ENCODE results near the gene AKR1C3. TPM values are rescaled to one million over a fixed set of nuclear protein-coding genes. Genes with fewer than 3 reads are reported as not detected.

AKR1C3 gene
- total RNA-seq, 1 experiment from 2014 or later: 3.0 TPM

DNA sequence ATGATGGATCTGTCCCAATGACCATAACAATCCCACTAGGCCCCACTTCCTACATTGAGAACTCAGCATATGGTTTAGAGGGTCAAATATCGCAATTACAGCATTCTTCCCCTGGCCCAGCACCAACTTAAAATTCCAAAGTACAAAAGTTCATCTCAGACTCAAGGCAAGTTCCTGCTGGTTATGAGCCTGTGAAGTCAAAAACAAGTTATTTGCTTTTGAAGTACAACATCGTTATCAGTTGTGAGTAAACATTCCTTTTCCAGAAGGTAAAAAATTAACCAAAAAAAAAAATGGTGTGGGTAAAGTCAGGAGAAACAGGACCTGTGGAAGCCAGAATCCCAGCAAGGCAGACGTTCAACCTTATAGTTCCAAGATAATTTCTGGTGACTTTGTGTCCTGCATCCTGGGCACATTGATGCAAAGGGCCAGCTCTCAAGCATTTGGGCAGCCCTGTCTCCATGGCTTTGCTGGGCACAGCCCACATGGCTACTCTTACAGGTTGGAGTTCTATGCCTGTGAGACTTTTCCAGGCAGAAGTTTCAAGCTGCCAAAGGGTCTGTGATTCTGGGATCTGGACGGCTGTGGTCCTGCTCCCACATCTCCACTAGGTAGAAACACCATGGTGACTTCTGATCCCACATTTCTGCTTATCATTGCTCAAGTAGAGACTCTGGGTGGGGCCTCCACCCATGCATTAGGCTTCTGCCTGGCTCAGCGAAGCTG, 53.2 kb downstream of the AKR1C3 start (continued):
- TF ChIP-seq REST (IDR thresholded peaks at IDR 0.05; ENCODE audit: low read depth): no peak
- TF ChIP-seq CBX3 (IDR thresholded peaks at IDR 0.05; ENCODE audit: low read depth): no peak

GRCh38 chr10:5147981-5148677, 53.9 kb downstream of the AKR1C3 start:
- intact Hi-C loops (cut with micrococcal nuclease): no loop called here
- ChIA-PET POLR2A (interaction anchor here (0.7 kb wide), 1 partner anchor 135 kb away, joined by 3 read pairs; no protein-coding TSS in a partner anchor), RAD21 (ENCODE audit: low non-redundant PET in 1 of 2, low total read pairs in 2 of 2, uncharacterized antibody in 2 of 2, unreplicated experiment in 2 of 2) (no interaction called here), CTCF (no interaction called here)
- no peak overlapping the region for H3K4me2 ChIP-seq (ENCODE audit: low read length)
- no peaks in the 10 kb centered on the region for H3K36me3 ChIP-seq (ENCODE audit: control insufficient read depth in 1 of 2, insufficient read depth in 2 of 2, low read length in 2 of 2)
- no peak overlapping the region for H3K27ac ChIP-seq (ENCODE audit: low read depth, low read length)
- no peaks in the 10 kb centered on the region for H3K27me3 ChIP-seq (ENCODE audit: insufficient read depth, low read length)
- no peaks in the 10 kb centered on the region for H3K79me2 ChIP-seq (ENCODE audit: insufficient read depth, low read length)
- TF ChIP-seq POLR2A (IDR thresholded peaks at IDR 0.05; ENCODE audit: borderline replicate concordance, extremely low read depth, insufficient read depth, insufficient read length): no peak
- TF ChIP-seq CBX3 (IDR thresholded peaks at IDR 0.05; ENCODE audit: low read depth): no peak
- TF ChIP-seq MAX (IDR thresholded peaks at IDR 0.05): no peak
- no peak for TF ChIP-seq ZNF274 (IDR thresholded peaks at IDR 0.05; ENCODE audit: low read depth, low read length)
- no peak for TF ChIP-seq EZH2 (IDR thresholded peaks at IDR 0.05)
- TF ChIP-seq SIN3A (IDR thresholded peaks at IDR 0.05; ENCODE audit: low read depth): no peak
- no peak for TF ChIP-seq EZH2phosphoT487 (IDR thresholded peaks at IDR 0.05; ENCODE audit: borderline replicate concordance)
- TF ChIP-seq, protein P1, sequence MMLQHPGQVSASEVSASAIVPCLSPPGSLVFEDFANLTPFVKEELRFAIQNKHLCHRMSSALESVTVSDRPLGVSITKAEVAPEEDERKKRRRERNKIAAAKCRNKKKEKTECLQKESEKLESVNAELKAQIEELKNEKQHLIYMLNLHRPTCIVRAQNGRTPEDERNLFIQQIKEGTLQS (IDR thresholded peaks at IDR 0.05): no peak
- TF ChIP-seq TCF7L2 (IDR thresholded peaks at IDR 0.05; ENCODE audit: borderline replicate concordance, extremely low read depth, insufficient read depth, insufficient read length): no peak
- TF ChIP-seq YY1 (IDR thresholded peaks at IDR 0.05; ENCODE audit: extremely low read depth, insufficient replicate concordance, low read depth, low read length): no peak
- TF ChIP-seq RAD21 (IDR thresholded peaks at IDR 0.05; ENCODE audit: low read depth): no peak
- ATAC-seq (no peak), DNase-seq (ENCODE audit: low read depth, low spot score) (no peak)
- no peak overlapping the region for H3K9ac ChIP-seq (ENCODE audit: low read length)
- H3K4me3 ChIP-seq (replicated peaks in 1 of 2; ENCODE audit: low read depth in 1 of 2, low read length in 2 of 2): no peak overlapping the region
- no peaks in the 10 kb centered on the region for H3K9me3 ChIP-seq (ENCODE audit: control insufficient read depth in 1 of 2, insufficient read depth in 1 of 2, low read depth in 1 of 2, low read length in 2 of 2)
- H2AFZ ChIP-seq (ENCODE audit: low read depth, low read length, poor library complexity, severe bottlenecking): no peak overlapping the region
- BruUV-seq (replicated peaks): no TSS peak
- H3K4me1 ChIP-seq (ENCODE audit: control insufficient read depth in 1 of 2, insufficient read depth in 2 of 2, low read length in 2 of 2): no peaks in the 10 kb centered on the region
- no peaks in the 10 kb centered on the region for H3K9me2 ChIP-seq (ENCODE audit: insufficient read depth)
- no peaks in the 10 kb centered on the region for H4K20me1 ChIP-seq (ENCODE audit: insufficient read depth)
